HG02759 (cell line): ENCODE results near the gene ARMC6.
A peak's percentile ranks its signal among the peaks of the same experiment; 100 is the strongest.

ENCODE experiments used
- ATAC-seq: cut with Tn5 transposase; IDR thresholded peaks from one replicate; pipeline ENCODE4 v1.9.1; 2021; ENCODE audit warnings: mild to moderate bottlenecking, moderate library complexity; ENCODE audit not compliant: unreplicated experiment

Gene ARMC6

DNA sequence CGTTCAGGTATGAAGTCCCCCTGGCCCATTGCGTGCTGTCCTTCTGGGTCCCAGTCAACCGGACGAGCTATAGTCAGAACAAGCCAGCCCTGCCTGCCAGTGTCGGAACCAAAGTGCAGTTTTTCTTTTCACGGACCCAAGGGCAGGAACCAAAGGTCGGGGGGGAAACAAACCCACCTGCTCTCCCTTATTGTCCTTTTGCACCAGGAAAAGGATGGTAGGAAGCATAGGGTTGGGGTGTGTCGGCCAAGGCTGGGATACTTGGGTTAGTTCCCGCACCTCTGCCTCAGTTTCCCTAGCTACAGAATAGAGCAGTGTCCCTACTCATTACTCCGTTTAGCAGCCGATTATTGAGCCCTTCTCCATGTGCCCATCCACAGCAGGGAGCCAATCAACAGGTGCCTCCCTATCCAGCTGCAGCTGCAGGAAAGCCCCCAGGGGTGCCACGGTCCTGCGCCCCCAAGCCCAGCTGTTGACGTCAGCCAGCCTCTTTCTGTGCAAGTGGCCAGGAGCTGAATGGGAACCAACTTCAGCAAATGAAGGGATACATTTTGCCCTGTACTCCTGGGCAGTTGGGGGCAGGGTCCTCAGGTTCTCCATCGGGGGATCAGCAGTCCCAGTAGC lies 21.0 kb downstream of the ARMC6 start:
- ATAC-seq: no peak

DNA sequence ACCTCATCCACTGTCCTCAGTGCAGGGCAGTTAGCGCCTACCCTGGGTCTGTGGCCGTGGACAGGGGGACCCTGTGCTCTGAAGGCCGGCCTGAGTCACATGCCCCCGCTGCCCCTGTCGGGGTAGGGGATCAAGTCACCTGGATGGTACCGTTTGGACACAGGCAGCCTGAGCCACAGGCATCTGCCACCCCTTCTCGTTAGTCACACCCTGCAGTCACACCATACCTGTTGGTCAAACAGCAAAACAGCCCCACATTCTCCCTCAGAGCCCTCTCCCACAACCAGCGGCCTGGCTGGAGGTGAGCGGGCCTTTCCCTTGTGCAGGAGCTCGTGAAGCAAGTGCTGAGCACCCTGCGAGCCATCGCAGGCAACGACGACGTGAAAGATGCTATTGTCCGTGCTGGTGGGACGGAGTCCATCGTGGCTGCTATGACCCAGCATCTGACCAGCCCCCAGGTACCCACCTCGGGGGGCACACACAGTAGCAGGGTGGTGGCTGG lies 21.6 kb downstream of the ARMC6 start:
- ATAC-seq: no peak

DNA sequence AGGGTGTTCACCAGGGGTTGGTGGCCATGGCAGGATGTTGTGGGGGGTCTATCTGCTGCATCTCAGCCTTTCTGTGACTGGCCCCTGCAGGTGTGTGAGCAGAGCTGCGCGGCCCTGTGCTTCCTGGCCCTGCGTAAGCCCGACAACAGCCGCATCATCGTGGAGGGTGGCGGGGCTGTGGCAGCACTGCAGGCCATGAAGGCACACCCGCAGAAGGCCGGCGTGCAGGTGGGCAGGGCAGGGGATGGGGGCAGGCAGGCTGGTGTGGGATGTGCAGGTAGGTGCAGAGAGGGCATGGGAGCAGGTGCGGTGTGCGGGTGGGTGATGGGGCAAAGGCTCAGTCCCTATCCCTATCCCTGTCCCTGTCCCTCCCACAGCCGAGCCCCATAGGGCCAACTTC lies 22.3 kb downstream of the ARMC6 start:
- ATAC-seq: no peak

DNA sequence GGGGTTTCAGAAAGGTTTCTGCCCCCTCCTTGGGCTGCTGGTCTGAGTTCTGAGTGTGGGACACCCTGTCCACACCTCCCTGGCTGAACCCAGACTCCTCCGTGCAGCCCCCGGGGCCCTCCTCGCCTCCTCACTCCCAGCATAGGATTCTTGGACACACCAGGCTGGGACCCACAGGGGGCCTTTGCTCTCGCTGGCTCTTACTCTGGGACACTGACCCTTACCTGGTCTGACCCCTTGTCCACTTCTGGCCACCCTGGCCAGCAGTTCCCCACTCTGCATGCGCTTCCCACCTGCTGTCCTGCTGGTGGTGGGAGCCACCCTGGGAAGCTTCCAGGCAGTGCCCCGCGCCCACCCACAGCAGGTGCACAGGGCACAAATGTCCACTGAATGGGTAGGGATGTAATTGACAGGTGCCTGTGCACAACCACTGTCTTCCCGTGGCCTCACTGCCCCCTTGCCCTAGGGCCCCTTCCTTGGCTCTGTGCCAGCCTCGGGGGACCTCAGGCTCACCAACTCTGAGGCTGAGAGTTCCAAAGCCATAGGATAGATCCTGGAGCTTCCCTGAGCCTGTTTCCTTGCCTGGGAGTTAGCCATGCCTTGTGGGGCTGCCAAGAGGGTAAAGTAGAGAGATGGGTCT lies 23.4 kb downstream of the ARMC6 start:
- ATAC-seq: no peak

DNA sequence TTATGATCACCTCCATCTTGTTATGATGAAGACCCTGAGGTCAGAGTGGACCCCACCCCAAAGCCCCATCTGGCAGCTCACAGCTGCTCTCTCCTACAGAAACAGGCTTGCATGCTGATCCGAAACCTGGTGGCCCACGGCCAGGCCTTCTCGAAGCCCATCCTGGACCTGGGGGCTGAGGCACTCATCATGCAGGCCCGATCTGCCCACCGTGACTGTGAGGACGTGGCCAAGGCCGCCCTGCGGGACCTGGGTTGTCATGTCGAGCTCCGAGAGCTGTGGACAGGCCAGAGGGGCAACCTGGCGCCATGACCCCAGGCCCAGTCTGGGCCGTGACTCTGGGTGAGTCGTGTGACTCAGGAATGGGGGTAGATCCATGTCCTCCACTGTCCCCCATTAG lies 23.9 kb downstream of the ARMC6 start:
- ATAC-seq: no peak

DNA sequence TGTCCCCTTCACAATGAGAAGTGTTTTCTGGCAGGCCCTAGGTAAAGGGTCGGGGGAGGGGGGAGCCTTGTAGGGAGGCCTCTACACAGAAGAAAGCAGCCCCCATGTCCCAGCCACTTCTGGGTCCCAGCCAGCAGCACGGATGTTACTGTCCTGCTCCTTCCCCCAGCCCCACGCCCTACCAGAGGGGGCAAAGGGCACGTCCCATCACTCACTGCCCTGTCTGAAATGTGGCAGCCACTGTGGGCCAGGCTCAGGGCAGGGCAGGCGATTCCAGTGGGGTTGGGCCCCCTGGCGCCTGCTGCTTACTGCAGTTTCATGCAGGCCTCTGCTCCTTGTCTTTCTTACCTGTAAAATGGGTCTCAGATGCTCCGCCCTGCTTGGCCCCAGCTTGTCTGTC lies 24.3 kb downstream of the ARMC6 start:
- no peak for ATAC-seq

DNA sequence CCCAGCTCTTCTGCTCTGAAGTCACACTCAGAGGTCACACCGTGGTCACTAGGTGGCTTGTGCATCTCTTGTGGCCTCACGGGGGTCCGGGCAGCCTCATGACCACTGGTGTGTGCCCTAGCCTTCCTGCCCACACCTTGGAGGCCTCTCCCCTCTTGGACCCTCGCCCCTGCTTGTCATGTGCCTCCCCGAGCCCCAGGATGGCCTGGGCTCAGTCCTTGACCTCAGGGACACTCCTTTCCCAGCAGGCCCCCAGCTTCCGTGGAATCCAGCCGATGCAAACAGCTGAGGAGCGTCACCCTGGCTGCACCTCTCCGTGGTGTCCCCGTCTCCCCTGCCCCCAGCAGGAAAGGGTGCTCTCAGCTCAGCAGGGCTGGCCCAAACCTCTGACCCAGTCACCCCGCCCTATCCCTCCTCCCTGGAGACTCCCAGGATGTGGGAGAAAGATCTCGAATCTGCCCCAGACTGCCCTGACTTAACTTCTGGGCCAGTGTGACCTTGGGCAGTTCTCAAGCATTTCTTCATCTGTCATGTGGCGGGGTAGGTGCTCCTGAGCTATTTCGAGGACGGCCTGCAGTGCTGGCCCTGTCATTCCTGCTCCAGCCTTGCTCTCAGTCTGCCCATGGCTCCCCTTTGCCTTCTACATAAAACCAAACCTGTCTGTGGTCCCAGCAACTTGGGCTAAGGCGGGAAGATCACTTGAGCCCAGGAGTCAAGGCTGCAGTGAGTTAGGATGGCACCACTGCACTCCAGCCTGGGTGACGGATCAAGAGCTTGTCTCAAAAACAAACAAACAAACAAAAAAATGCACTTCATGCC lies 25.8 kb downstream of the ARMC6 start:
- no peak for ATAC-seq

DNA sequence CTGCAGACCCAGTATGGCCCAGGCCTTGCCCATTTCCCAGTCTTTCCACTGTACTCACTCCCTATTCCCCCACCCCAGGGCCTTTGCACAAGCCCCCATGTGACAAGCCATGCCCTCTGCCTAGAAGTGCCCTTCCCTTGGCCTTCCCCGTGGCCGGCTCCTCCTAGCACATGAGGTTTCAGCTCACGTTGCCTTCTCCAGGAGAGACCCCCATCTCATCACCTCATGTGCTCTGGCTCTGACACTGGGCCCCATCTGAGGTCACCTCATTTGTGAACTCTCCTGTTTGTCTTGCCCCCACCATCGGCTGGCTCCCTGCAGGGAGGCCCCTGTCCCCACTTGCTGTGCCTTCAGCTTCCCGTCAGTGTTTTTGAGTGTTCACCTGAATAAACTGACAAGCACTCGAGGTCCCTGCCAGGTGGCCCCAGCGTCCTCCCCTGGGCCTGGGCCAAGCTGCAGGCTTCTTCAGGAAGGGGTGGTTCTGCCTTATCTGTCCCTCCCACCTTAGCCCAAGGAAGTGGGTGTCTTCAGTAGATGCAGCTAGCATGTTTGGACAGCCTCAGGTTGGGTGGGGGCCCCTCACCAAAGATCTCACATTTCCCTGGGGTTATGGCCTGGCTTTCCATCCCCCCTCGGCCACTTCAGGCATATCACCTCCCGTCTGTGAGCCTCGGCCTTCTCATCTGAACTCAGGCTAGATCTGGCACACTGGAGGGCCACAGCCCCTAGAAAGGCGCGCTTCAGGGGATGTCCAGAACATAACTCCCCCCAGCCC lies 26.6 kb downstream of the ARMC6 start:
- ATAC-seq: no peak

DNA sequence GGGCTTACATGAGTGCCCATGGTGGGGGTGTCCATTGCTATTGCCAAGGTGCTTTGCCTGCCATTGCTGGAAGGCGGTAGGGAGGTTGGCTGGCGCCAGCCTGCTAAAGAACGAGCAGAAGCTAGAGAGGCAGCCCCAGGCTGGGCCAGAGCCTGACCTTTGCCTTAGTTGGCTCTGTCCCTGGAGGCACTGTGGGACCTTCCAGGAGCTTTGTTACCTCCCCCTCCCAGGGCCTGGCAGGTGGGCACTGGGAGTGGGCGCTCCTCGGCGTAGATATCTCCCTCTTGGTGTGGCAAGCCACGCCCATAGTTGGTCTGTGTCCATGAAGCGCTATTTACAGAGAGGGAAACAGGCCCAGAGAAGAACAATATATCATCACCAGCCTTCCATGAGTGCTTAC lies 28.1 kb downstream of the ARMC6 start:
- no peak for ATAC-seq

DNA sequence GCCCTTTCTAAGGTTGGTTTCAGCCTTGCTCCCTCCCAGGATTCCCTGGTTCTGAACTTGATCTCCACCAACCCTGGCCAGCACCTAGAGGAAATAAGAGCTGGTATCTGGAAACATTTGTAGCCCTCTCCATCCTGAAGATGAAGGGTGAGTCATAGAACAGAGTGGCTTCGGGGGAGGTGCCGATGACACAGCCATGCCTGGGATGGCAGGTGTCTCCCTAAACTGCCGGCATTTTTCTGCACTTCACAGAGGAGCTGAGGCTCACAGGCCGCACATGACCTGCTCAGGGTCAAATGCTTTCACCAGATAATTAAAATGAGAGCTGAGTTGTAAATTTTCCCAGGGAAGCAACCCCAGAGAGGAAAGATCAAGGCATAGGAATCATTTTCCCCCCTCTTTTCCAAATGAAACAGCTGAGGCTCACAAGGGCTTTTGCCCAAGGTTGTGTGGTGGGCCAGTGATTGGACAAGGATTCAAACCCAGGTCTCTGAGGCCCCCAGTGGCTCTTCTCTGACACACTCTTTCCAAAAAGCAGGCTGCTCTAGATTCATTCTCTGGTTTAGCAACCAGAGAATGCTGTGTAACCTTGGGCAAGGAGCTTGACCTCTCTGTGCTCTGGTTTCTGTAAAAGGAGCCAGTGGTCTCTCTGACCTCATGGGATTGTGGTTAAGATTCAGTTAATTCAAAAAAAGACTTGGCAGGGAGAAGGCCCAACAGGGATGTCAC lies 29.2 kb downstream of the ARMC6 start:
- ATAC-seq: no peak

DNA sequence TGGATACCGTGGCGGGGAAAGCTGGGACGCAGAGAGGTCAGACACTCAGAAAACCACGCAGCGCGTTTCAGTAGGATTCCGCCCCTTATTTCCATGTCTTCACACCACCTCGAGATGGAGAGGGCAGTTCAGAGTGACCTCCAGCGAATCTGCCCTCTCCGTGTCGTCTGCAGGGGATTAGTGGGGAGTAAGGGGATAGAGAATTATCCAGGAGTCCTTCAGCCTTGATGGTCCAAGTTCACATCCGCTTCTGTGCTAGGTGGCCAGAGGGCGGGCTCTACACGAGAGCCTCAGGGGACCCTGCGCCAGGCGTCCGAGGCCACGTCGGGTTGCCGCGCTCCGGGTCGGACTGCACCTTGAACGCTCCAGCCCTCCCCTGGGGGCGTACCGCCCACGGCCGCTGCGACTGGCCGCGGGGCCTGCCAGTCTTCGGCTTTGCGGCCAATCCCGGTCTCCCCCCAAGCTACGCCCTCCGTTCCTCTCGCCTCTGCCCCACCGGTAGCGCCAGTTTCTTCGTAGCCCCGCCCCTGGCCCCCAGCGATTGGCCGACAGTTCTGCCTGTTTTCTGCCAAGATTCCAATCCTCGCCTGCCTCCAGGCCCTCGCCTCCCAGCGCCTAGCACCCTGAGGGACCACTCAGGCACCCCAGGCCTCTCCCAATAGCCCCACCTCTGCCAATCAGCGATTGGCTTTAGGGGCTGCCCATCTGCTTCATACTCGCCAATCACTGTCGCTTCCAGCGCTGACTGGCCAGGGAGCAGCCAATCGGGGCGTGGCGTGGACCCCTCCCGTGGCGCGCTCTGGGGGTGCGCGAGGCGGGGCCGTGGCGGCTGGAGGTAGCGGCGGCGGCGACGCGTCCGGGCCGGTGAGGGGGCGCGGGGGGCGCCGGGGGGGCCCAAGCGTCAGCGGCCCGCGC lies 30.0 kb downstream of the ARMC6 start, which contains the start of gene SLC25A42:
Gene SLC25A42, plus strand, starts transcription at position 812 of the 915 bp plus-strand sequence. CDS start 32,131 bp downstream, outside the sequence.
- ATAC-seq: peak; percentile 89

DNA sequence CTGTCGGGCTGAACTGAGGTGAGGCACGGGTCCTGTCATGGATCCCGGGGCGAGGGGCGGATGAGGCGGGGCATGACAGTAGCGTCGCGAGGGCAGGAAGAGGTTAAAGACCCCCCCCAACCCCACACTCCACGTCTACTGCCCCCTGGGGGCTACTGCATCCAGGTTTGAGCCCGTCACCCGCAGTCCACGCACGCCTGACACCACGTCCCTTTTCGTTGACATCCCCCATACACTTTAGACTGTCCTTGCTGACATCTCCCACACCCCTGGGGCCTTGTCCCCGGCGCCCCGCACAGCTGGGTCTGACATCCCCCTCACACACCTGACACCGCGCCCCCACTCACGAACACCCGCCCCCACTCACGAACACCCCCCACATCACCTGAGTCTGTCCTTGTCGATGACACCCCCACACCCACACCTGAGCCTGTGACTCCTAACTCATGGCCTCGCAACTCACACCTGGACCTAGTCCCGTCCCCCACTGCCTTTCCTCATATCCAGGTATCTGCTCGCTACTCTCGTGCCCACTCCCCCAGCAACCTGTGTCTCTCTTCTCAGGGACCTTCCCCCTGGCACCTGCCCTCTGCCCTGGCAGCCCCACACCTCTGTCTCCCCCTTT lies 30.8 kb downstream of the ARMC6 start:
- ATAC-seq: no peak

DNA sequence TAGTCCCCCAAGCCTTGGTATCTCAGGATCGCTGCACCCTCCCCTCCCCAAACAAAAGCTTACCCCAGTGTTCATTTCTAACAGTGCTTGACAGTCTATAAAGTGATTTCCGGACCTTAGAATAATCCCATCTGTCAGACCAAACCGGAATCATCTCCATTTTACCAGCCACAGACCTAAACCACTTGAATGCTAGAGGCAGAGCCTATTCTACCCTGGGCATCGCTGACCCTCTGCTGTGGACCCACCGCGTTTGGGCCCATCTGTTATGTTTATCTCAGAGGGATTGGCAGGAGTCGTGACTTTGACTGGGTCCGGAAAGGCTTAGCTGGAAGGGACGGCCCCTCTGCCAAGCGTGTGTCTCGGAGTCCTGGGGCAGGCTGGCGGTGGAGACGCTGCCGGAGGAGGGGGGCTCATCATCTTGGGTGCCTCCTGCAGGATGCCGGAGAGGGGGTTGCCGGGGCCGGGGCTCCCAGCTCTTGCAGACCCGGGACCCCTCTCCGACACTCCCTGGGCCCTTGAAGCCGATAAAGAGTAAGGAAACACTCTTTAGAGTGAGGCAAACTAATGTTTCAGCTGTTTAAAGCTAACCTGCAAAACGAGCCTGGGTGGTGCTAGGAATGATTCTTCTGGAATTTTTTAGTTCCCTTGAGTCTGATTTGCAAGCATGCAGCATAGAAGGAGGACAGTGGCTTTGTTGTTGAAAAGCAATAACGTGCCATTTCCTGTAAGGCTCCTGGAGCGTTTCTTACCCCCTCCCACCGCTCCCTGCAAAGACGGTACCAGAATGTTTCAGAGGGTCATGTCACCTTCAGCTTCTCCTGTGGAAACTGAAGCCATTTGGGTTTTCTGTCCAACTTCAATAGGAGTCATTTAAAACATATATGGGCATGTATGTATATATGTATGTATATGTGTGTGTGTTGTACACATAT lies 31.7 kb downstream of the ARMC6 start:
- ATAC-seq: no peak

DNA sequence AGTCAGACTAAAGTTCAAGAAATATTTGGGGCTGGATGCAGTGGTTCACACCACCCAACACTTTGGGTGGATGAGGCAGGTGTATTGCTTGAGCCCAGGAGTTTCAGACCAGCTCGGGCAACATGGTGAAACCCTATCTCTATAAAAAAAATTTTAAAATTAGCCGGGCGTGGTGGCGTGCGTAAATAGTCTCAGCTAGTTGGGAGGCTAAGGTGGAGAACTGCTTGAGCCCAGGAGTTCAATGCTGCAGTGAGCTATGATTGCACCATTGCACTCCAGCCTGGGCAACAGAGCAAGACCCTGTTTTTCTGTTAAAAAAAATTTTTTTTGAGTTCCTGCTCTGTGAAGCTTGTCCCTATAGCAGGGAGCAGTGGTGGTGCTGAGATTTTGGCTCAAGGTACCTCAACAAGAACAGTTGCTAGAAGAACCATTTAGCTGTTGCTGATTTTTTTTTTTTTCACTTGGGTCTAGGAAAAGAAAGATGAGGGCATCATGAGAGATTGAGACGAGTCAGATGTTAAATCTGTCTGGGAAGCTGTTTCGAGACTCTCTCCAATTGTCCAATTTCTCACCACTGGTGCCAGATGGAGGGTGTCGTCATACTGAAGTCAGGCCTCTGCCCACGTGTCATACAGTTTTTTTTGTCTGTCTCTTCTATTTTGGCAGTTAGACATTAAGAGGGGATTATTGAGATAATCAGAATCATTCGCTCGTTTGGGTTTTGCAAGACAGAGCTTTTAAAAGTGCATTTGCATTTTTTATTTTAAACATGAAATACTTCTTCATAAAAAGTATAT lies 34.1 kb downstream of the ARMC6 start:
- ATAC-seq: no peak

DNA sequence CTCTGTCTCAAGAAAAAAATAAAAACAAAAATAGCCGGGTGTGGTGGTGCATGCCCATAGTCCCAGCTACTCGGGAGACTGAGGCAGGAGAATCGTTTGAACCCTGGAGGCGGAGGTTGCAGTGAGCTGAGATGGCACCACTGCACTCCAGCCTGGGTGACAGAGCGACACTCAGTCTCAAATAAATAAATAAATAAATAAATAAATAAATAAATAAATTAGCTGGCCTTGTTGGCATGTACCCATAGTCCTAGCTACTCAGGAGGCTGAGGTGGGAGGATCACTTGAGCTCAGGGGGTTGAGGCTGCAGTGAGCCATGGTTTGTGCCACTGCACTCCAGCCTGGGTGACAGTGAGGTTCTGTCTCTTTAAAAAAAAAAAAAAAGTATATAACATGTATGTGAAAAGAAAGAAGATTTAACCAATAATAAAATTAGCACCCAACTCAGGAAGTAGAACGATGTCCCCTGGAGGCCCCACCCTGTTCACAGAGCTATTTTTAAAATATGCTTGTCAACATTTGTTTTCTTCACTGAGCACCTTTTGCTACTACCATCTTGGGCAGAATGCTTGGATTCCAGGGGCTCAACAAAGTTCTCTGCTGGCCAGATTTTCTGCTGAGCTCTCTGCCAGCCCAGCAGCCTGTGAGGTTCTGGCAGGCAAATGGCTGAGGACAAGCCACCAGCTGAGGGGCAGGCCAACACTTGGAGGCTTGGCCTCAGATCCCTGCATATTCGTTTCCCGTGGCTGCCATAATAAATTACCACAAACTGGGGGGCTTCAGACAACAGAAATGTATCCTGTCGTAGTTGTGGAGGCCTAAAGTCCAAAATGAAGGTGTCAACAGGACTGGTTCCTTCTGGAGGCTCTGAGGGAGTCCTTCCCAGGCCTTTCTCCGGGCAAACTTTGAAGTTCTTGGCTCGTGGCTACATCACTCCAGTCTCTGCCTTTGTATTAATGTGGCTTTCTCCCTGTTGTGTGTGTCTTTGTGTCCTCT lies 35.6 kb downstream of the ARMC6 start:
- no peak for ATAC-seq

DNA sequence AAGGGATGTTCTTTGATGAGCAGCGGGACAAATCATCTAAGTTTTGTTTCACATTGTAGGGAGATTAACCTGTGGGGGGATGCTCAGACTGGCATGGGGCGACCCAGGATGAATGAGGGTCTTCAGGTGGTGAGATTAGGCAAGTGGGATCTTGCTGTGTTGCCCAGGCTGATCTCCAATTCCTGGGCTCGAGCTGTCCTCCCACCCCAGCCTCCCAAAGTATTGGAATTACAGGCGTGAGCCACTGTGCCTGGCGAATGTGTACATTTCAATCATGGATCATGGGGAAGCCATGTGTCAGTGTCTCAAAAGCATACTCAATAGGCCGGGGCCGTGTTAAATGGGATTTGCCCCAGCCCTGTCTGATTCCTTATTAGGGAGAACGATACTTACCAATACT lies 38.5 kb downstream of the ARMC6 start:
- no peak for ATAC-seq
